Stomach smooth muscle (tissue), 2 donors: ENCODE measurements around the gene INVS.
"Not testable (repeated sequence)": the region's sequence is repeated elsewhere in the genome, so short reads cannot be mapped to it uniquely, and the experiment has no call there.

Source experiments
- H3K27ac ChIP-seq: one replicate; pipeline ENCODE4 v1.7.0; 2013; ENCODE audit warnings: mild to moderate bottlenecking, low read length, inconsistent platforms
- H3K27me3 ChIP-seq, 2 donors: one replicate each; pipeline ENCODE4 v1.7.0; 2013; ENCODE audit warnings: low read length in 2 of 2; ENCODE audit not compliant: insufficient read depth in 2 of 2, control insufficient read depth in 1 of 2
- H3K36me3 ChIP-seq, 2 donors: one replicate each; pipeline ENCODE4 v1.7.0; 2013; ENCODE audit warnings: low read length in 2 of 2; ENCODE audit not compliant: control insufficient read depth in 2 of 2, insufficient read depth in 2 of 2
- H3K4me1 ChIP-seq: one replicate; pipeline ENCODE4 v1.7.0; 2013; ENCODE audit warnings: low read length; ENCODE audit not compliant: control insufficient read depth, insufficient read depth
- H3K4me3 ChIP-seq, 2 donors: one replicate each; pipeline ENCODE4 v1.7.0; 2013; ENCODE audit warnings: low read length in 2 of 2
- H3K9ac ChIP-seq, 2 donors: one replicate each; pipeline ENCODE4 v1.7.0; 2013; ENCODE audit warnings: low read length in 2 of 2, mild to moderate bottlenecking in 1 of 2
- H3K9me3 ChIP-seq, 2 donors: one replicate each; pipeline ENCODE4 v1.7.0; 2013; ENCODE audit warnings: low read length in 2 of 2; ENCODE audit not compliant: control insufficient read depth in 2 of 2
- donor health status: healthy.
- donor health status: Pancreatic carcinoma.

Gene INVS

DNA sequence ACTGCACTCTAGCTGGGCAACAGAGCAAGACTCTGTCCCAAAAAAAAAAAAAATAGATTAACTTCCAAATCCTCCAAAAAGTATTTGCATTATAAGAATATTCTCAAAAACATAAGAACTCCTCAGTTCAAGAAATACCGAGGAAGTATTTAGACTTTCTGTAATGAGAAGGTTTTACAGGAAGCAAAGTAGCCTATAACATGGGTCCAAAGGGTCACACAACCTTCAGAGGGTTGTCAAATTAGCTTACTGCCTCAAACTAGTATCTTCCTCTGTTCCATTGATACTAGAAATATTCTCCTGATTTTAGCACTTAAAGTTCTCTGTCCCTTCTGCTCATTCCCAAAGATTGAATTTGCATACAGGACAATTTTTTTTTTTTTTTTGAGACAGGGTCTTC is 121.9 kb downstream of the INVS start:
- peaks cover under 1 to 3% of the 10 kb centered on the region in 2 donors for H3K36me3 ChIP-seq
- no peaks in the 10 kb centered on the region for H3K27me3 ChIP-seq
- H3K9ac ChIP-seq = no peak overlapping the region
- no peaks in the 10 kb centered on the region for H3K4me1 ChIP-seq
- no peaks in the 10 kb centered on the region for H3K9me3 ChIP-seq
- no peak overlapping the region for H3K27ac ChIP-seq
- no peak overlapping the region for H3K4me3 ChIP-seq

DNA sequence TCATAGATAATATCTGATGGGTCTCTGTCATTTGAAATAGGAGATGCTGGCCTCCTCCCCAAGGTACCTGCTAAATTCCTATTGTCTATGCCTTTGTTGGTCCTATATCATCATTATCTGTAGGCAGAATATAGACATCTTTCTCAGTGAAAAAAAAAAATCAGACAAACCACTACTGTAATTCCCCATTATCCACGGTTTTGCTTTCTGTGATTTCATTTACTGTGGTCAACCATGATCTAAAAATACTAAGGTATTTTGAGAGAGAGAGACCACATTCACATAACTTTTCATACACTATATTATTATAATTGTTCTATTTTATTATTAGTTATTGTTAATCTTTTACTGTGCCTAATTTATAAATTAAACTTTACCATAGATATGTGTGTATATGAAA is 122.5 kb downstream of the INVS start:
- peaks cover 3 to 4% of the 10 kb centered on the region in 2 donors for H3K36me3 ChIP-seq
- H3K4me1 ChIP-seq = no peaks in the 10 kb centered on the region
- H3K9me3 ChIP-seq = no peaks in the 10 kb centered on the region
- H3K9ac ChIP-seq = no peak overlapping the region
- no peak overlapping the region for H3K27ac ChIP-seq
- no peak overlapping the region for H3K4me3 ChIP-seq
- no peaks in the 10 kb centered on the region for H3K27me3 ChIP-seq

GRCh38 chr9:100222674-100223073 is 123.6 kb downstream of the INVS start:
- Histone ChIP-seq H3K36me3 (peaks cover 3 to 11% of the 10 kb centered on the region in 2 donors), H3K4me1 (no peaks in the 10 kb centered on the region), H3K9ac (no peak overlapping the region), H3K4me3 (no peak overlapping the region), H3K9me3 (no peaks in the 10 kb centered on the region), H3K27me3 (no peaks in the 10 kb centered on the region), H3K27ac (no peak overlapping the region)

- H3K36me3 ChIP-seq = peaks cover 3 to 11% of the 10 kb centered on the region in 2 donors
- no peak overlapping the region for H3K4me3 ChIP-seq
- no peaks in the 10 kb centered on the region for H3K27me3 ChIP-seq
- H3K9me3 ChIP-seq = no peaks in the 10 kb centered on the region
- H3K9ac ChIP-seq = no peak overlapping the region
- H3K27ac ChIP-seq = no peak overlapping the region
- H3K4me1 ChIP-seq = no peaks in the 10 kb centered on the region
Observed at GRCh38 chr9:100227636-100228035, 128.6 kb downstream of the INVS start.

DNA sequence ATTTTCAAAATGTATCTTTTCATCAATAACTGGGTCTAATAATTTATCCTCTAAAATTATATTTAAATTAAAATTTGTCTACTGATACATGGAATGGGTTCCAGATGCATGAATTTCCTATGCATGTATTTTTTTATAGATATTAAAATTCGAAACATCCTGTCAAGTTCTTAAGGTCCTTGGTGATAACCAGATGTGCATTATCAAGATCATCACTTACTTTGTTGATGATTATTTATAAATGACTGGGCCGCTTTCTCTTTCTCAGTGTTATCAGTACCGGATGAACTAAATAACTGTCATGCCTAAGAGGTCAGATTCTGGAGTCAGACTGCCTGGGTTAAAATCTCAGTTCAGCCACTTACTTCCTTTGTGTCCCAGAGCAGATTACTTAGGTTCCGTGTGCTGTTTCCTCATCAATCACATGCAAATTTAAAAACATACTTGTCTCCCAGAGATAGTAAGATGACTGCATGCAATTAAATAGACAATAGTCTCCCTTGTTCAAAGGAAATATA is 129.4 kb downstream of the INVS start:
- Histone ChIP-seq H3K4me1 (no peaks in the 10 kb centered on the region), H3K27ac (no peak overlapping the region), H3K4me3 (no peak overlapping the region), H3K27me3 (no peaks in the 10 kb centered on the region), H3K36me3 (peaks cover 3 to 11% of the 10 kb centered on the region in 2 donors), H3K9ac (no peak overlapping the region), H3K9me3 (no peaks in the 10 kb centered on the region)

- Histone ChIP-seq H3K9me3 (no peaks in the 10 kb centered on the region), H3K27ac (no peak overlapping the region), H3K4me1 (no peaks in the 10 kb centered on the region), H3K36me3 (peaks cover 3 to 11% of the 10 kb centered on the region in 2 donors), H3K9ac (no peak overlapping the region), H3K27me3 (no peaks in the 10 kb centered on the region), H3K4me3 (no peak overlapping the region)
Observed at GRCh38 chr9:100229136-100229535, 130.1 kb downstream of the INVS start.

DNA sequence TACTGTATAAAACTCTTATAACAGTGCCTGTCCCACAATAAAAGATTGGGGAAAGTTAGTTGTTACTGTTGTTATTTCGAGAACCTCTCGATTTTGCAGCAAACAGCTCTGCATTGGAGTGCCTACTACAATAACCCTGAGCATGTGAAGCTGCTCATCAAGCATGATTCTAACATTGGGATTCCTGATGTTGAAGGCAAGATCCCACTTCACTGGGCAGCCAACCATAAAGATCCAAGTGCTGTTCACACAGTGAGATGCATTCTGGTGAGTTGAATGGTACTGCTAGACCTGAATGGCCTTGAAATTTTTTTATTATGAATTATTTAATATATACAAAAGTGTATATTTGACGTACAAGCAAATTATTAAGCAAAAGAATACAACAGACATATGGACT is 130.5 kb downstream of the INVS start:
- Histone ChIP-seq H3K36me3 (peaks cover 3 to 11% of the 10 kb centered on the region in 2 donors), H3K9ac (no peak overlapping the region)

GRCh38 chr9:100236986-100237385 is 137.9 kb downstream of the INVS start:
- H3K4me1 ChIP-seq, H3K36me3 ChIP-seq, H3K27me3 ChIP-seq, H3K4me3 ChIP-seq, H3K9ac ChIP-seq, H3K27ac ChIP-seq, H3K9me3 ChIP-seq: not testable (repeated sequence)

More for the DNA sequence above, 130.5 kb downstream of the INVS start:
- Histone ChIP-seq H3K4me3 (no peak overlapping the region), H3K27ac (no peak overlapping the region), H3K4me1 (no peaks in the 10 kb centered on the region), H3K9me3 (no peaks in the 10 kb centered on the region), H3K27me3 (no peaks in the 10 kb centered on the region)

- Histone ChIP-seq H3K4me3 (no peak overlapping the region), H3K27ac (no peak overlapping the region), H3K27me3 (no peaks in the 10 kb centered on the region), H3K9ac (no peak overlapping the region), H3K36me3 (peaks cover 4 to 5% of the 10 kb centered on the region in 2 donors), H3K4me1 (no peaks in the 10 kb centered on the region), H3K9me3 (no peaks in the 10 kb centered on the region)
Observed at GRCh38 chr9:100240512-100240911, 141.5 kb downstream of the INVS start.

DNA sequence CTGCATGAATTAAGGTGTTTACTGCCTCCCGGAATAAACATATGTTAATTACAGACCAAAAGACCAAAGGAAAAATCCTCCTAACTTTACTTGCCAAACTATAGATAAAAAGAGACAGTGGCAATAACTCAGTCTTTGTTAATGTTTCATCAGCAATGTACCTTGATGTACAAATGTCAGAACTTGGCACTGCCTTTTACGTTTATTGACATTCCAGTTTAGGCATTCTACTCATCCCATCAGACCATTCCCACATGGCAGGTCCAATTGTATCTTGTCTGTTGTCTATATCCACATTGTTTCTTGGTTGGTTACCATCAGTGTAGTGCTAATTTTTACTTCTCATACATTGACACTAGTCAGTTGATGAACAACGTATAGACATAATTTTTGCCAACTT is 168.2 kb downstream of the INVS start:
- Histone ChIP-seq H3K9ac (no peak overlapping the region), H3K4me1 (no peaks in the 10 kb centered on the region), H3K27me3 (no peaks in the 10 kb centered on the region), H3K36me3 (peaks cover 7 to 9% of the 10 kb centered on the region in 2 donors), H3K4me3 (no peak overlapping the region), H3K9me3 (no peaks in the 10 kb centered on the region), H3K27ac (no peak overlapping the region)

GRCh38 chr9:100268271-100268670 is 169.2 kb downstream of the INVS start:
- Histone ChIP-seq H3K9me3 (no peaks in the 10 kb centered on the region), H3K4me3 (no peak overlapping the region), H3K4me1 (no peaks in the 10 kb centered on the region), H3K27ac (no peak overlapping the region), H3K36me3 (peaks cover 7 to 15% of the 10 kb centered on the region in 2 donors), H3K27me3 (no peaks in the 10 kb centered on the region), H3K9ac (no peak overlapping the region)
